SH-SY5Y (cell line): ENCODE data around the gene PGLYRP1.

Experiments used
- GATA2 ChIP-seq: IDR thresholded peaks from 2 replicates; pipeline ENCODE4 v1.6.1; 2011; ENCODE audit warnings: mild to moderate bottlenecking, low read depth, low read length
- GATA3 ChIP-seq: IDR thresholded peaks from 2 replicates; pipeline ENCODE4 v1.6.1; 2011; ENCODE audit warnings: low read depth, mild to moderate bottlenecking, low read length, moderate library complexity

- TF ChIP-seq GATA2, result no peak
- no peak for TF ChIP-seq GATA3
Observed at GRCh38 chr19:46019270-46019669, 3.6 kb downstream of the PGLYRP1 start.
